Stimulated activated CD4-positive, alpha-beta T cell treated with anti-CD3 and anti-CD28 coated beads, Interleukin-4, amount 100 ng/mL, for 1 hour (primary cell): ENCODE results near the gene ASTN1.
A peak's percentile ranks its signal among the peaks of the same experiment; 100 is the strongest.

Source experiments
- DNase-seq: peaks from one replicate; pipeline ENCODE4 v3.0.0-alpha.2; 2020

The ASTN1 gene

DNA sequence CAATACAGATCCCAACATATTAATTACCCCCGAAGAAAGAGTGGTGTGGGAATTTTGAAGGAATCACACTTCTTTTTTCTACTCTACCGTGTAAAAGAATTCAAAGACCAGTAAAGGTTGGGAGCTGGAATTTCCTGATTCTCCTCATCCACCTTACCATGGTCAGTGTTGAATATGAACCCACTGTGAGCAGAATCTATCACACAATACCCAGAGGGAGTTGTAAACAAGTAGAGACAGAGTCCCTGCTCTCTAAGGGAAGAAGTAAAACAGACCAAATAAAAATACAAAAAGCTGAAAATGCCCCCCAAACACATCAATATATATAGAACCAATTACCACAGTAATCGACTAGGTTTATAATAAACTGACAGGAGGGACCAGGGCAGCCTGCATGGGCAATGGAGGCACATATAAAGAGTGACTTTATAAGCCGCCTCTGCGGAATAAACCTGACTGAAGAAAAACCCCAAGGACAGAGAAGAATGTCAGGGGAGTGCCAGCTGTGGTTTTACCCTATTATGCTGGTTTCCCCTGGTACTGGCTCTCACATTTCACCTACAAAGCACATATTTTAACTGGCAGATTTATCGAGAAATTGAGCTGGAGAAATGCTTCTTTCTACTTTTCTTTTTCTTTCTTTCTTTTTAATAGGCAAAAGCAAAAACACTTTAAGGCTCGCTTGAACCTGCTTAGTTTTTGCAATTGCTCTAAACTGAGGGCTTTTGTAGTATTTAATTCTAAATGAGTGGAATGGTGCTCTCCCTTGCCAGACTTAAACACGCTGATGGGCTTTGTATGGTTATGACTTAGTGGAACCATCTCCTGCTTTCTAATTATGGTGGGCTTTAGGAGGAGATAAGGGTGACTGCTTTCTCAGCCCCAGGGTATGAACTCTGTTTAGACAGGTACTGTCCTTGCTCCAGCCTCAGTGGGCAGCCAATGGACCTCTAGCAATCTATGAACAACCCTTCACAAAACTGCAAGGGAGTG, 244.8 kb downstream of the ASTN1 start:
- no peak for DNase-seq

DNA sequence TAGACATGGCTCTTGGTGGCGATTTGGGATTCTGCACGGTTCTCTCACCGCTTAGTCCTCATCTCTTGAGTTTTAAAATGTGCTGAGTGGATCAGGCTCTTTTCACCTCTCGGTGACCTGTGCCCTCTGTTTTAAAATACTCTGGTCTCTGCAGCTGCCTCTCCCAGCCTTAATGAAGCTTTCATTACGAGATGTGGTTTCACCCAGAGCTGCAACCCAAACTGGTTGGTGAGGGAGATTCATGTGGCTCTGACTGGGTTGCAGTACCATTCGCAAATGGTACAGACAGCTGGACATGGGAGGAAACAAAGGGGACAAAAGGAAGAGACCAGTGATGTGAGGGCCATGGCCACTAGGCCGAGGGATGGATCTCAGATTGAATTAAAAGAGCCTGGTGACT, 258.9 kb downstream of the ASTN1 start:
- no peak for DNase-seq

DNA sequence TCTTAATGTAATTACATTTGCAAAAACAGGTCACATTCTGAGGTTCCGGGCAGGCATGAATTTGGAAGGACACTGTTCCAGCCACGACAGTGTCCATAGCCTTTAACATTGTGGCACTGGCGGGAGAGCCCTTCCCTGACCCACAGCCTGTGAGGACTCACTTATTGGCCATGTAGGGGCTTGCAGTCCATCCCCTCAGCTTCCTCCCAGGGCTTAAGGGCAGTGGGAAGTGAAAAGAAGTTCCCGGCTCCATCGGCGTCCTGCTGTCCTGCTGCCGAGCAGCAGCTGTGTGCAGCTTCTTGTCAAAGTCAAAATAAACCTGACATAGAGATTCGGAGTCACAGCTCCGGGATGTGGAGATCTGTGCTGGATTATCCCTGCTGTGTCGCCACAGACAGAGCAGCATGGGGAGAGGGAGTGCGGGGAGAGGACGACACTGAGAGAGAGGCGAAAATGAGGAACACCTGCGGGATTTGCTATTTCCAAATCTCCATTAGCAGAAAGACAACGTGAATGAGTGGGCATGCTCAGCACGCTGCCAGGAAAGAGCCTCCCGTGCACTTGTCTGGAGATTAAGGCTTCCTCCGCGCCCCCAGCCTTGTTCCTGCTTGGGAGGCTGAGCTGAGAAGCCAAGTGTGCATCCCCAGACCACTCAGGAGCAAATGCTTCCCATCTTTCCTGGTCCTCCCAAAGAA, 260.3 kb downstream of the ASTN1 start:
- DNase-seq: no peak

DNA sequence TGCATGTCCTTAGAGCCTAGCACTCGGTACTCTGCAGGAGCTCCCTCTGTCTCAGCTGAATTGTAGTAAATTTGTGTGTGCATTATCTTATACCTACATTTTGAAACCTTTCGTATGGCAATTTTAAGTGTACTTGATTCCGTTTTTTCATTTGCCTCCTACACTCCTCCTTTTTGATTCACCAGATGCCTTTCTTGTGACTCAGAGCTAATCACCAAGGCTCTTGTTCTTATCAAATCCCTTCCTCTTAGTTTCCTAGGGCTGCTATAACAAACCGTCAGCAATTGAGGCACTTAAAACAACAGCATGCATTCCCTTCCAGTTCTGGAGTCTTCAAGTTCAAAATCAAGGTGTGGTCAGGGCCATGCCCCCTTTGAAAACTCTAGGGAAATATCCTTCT, 261.0 kb downstream of the ASTN1 start:
- no peak for DNase-seq

DNA sequence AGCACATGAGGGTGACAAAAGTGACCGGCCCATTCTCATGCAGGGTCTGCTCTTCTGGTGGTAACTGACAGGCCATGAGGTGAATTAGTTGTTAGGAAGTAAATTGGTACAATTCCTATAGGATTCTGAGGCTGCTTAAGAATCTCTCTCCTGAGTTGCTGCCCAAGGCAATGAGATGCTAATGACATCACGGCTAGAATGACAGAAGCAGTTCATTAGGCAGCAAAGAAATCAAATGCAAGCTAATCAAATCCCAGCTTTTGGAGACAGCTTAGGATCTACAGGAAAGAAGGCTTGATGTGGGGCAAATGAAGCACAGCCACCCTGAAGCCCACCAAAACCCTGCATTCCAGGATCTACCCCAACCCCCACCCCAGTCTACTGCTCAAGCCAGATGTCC, 265.2 kb downstream of the ASTN1 start:
- no peak for DNase-seq

DNA sequence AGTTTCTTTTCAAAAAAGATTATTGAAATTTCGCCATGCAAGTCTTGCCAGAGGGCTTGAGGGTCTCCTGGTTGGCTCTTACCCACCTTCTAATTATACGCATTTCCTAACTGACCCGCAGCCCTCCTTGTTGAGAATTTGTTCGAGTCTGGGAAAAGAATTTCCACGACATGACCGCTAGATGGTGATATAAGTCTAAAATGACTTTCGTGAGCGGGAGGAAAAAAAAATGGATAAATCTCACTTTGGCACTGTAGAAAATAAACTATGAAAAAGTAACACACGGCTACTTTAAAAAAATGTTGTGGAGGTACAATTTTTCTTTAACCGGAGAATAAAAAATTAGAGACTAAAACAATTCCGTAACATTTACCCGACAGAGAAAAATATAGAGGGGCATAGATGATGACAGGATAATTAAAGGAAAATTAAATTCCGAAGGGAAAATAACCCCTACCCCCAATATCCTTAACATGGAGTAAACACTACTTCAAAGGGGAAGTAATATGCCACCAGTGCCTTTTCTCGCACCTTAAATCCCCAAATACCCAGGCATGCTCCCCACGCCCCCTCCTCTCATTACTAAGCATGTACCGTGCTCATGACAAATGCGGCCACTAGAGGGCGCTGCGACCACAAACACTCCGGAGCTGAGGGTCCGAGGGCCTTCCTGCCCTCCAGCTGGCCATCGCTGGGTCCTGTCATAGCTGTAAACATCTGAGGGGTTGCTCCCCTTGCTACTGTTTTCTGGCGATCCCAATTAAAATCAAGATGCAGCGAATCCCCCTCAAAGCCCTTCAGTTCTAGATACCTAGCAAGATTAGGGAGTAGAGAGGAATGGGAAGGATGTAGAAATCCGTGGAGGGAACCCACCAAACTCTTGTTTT, 266.9 kb downstream of the ASTN1 start:
- DNase-seq: peak; percentile 23

DNA sequence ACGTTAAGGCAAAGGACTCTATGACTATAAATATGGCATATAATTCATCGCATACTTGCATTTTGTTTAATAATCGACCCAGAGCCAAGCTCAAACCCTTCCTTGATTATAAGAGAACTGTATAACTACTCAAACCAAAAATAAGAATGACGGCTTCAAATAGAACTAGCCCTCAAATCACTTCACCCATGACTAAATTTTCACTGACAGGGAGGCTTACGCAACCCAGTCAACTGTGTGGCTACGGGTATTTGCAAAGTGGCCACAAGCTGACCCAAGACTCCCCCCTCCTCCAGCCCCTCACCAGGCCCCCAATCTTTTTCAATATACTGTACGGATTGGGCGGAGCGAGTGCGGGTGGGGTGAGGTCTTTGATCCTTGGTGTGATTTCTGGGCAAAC, 268.3 kb downstream of the ASTN1 start:
- no peak for DNase-seq

DNA sequence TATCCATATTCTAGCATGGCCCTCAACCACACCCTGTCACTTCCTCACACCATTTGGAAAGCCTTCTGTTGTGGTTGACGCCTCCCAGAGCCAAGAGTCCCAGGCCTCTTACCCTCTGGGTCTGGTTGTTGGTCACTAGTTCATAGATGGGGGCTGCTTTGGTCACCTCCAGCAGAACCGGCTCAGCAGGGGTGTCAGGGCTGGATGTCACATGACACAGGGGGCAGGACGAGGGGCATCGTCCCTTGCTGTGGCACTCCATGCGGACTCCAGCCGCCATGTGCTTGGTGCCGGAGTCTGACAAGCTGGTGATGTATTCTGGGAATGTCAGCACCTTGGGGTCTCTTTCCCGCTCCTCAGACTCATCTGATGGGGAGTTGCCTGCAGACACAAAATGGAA, 270.1 kb downstream of the ASTN1 start:
- DNase-seq: no peak

DNA sequence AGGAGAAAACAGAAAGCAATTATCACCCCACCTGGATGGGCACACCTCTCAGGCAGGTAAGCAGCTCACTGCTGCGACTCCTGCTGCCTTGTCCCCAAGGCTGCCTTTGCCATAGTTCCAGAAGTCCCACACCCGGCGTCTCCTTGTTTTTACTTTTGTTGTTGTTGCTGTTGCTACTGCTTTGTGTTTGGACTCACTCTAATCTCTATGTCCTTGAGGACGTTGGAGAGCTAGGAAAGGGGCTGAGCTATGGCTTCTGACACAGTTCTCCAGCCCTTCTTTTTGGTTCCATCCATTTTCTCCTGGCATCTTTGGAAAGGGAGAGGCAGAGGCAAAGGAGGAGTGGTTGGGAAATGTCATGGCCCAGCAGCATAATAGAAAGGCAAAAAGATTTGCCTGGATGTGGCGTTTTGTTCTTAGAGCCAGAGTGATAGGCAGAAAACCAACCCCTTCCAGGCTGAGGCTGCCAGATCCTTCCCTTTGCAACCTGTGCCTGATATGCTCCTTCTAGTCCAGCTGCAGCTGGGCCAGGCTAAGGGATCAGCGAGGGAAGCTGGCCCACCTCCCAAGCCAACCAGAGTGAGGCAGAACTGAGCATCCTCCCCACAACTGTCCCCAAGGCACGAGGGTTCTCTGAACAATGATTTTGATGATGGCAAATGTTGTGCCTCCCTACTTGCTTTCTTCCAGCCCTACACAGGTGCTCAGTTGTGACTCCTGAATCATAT, 270.7 kb downstream of the ASTN1 start:
- DNase-seq: no peak

DNA sequence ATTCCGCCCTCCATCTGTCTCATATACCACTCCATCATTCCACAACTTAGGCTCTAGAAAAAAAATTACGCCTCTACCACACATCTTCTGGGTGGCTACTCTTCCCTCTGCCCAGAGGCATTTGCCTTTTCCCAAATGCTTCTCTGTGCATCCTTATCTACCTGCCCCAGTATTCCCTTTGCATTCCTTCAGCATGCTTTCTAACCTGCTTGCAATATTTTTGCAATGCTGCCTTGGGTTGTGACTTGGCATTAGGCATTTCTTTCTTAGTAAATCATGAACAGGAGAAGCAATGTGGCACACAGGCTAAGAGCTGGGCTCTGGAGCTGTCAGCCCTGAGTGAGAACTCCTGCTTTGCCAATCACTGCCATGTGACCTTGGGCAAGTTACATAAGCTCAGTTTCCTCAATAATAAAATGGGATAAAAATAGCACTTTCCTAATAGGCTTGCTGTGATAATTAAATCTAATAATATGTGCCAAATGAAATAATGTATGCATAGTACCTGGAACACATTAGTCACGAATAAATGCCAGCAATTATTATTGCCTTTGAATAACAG, 276.0 kb downstream of the ASTN1 start:
- no peak for DNase-seq

DNA sequence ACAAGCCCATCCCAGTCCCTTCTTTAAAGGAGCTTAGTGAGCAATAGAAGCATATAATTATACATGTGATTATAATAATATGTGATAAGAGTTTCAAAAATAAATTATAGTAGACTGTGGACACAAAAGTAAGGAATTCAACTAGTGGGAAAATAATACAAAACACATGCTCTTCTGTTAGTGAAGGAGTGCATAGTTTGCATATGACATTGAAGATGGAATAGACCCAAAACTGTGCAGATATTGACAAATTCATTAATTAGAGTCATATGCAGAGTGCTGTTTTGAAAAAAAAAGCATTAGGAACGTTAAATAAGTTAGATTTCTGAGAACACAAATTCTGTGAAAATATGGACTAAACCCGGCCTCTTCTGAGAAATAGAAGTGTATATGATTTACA, 278.8 kb downstream of the ASTN1 start:
- DNase-seq: no peak

DNA sequence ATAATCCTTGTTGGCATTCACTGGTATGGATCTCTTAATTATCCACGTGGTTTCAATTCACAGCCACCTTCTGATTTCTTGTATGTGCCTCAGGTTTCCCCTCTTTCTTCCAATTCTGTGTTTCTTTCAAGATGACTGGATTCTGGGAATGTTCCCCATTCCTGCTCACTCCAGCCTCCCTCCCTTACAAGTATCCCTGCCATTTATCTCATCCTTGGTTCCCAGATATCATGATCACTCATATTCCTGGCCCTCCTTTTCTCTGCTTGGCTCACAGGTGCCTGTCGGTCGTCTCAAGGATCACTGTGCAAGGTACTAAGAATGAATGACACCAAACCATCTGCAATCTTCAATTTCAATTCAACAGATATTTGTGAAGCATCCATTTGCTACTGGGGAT, 279.2 kb downstream of the ASTN1 start:
- DNase-seq: no peak

DNA sequence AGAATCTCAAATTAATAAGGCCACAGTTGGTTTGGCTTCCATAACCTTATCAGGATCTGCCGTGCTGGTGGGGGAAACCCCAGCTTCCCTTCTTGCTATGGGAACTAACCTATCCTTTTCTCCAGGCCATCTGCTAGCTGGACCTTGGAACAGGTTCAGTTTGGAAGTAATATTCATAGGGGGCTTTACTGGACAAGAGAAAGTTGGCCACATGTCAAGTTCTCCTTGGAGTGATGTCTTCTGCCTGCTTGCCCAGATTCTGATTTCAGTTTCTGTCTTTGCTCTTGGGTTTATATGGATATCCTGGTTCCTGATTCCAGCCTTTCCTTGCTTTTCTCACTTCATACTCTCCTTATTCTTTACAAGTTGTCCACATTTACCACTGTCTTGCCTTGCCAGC, 279.6 kb downstream of the ASTN1 start:
- no peak for DNase-seq

DNA sequence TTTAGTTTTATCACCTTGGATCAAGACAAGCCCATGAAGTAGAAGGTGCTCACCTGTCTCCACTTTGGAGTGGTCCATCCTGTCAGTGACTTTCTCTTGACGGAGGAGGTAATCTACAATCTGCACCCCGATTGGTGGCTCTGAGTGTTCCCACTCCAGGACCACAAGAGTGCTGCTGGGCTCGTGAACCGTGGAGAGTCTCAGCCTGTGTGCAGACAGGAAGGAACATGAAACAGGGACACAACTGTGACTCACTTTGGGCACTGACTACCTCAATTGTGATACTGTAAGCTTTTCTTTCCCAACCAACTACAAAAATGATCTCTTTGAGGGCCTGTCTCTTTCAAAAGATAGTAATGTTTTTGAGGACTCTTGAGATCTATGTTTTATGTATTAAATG, 280.2 kb downstream of the ASTN1 start:
- DNase-seq: no peak

DNA sequence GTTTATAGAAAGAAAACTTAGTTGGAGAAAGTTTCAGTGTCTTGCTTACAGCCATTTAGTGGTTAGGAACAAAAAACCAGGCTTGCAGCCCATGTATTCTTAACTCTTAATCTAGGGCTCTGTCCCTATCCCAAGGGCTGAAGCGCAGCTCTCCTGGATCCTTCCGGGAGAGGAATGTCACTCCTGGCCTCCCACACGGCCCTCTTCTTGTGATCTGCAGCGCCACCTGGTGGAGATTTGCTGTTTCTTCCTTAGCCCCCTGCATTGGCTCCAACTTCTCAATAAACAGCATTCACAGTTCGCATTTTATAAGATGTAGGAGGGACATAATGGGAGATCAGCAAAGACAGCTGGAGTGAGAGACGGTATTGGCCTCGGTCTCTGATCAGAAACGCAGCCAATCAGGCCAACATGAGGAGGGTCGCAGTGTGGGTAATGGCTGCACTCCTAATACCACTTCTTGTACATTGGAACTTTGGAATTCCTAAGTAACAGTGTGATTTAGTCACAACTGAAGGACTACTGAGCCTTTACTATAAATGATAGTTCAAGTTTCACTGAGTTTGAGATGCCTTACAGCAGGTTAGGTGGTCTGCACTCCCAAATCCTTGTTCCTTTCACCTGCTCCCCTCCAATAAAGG, 283.4 kb downstream of the ASTN1 start:
- peak; percentile 23 for DNase-seq

DNA sequence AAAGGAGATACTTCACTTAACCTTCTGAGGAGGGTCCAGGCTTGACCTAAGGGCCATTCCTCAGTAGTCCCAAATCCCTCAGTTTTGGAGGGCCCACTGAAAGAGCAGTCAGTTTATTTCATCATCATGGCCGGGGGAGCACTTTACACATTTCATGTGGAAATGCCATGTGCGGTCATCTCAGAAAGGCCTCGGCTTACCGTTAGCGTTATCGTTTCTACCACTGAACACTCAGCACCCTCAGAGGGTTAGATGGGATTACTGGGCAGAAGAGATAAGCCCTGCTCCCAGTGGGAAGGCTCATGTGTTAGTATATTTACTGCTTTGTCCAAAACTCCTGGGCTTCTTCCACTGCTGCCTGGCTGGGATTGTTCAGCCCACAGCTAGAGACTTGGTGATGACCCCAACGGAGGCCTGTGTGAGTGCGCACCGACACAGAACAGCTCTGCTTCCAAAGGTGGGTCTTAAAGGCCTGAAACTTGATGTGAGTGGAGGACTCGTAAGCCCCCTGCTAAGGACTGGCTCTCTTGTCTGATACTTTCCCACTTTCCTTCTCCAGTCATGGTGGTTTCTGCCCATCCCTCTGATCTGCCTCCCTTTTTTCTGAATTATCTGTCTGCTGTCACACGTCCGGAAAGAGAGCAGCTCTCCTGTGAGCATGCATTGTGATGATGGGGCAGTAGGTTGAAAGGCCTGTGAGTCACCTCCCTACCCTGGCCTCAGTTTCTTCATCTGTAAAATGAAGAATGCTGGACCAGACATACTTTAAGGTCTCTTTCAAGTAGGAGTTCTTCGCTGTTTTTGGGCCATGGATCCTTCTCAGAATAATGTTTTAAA, 284.5 kb downstream of the ASTN1 start:
- no peak for DNase-seq

DNA sequence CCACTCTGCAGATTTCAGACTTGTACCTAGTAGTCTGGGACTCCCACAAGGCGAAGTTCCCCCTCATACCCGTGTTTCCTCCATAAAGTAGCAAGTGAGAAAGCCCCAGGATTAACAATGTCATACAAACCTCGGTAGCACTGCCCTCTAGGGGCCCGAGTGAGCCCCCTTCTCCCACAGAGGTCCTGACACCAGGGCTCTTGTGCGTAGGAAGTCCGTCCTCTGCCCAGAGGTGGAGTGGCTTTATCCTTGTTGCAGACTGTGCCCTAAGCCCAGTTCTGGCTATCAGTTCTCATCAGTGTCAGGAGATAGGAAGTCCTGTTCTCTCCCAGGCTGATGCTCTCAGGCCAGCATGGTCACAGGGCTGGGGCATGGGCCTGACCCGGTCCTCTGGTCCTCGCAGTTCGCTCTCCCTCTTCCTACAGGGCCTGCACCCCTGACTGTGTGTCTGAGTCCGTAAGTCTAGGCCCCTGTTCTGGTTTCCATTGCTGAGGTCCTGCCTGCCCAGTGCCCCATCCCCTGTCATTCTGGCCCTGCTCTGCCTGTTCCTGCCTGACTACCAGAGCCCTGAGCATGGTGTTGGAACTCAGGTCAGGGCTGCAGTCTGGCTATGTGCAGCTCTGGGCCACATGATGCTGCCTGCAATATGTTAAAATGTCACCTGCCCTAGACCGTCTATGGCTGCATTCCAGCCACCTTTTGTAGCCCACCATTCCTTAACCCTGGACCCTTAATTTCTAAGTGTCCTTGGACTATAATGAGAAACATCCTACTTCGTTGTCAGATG, 285.6 kb downstream of the ASTN1 start:
- DNase-seq: no peak

DNA sequence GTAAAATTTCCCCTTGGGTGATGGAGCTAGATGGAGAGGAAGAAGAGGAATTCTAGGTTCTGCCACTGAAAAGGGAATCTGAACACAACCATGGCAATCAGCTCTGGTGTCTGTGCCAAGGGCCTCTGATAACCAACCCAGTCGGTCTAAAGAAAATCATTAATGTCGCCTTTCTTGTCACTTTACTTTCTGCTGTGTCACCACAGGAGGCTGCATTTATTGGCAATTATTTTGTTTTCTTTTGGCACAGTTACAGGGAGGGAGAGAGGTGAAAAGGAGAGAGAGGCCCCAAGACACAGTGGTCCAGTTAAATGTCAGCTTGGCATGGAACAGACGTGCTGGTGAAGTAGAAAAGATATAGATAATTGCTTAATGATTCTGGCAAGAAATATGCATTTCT, 287.0 kb downstream of the ASTN1 start:
- no peak for DNase-seq

DNA sequence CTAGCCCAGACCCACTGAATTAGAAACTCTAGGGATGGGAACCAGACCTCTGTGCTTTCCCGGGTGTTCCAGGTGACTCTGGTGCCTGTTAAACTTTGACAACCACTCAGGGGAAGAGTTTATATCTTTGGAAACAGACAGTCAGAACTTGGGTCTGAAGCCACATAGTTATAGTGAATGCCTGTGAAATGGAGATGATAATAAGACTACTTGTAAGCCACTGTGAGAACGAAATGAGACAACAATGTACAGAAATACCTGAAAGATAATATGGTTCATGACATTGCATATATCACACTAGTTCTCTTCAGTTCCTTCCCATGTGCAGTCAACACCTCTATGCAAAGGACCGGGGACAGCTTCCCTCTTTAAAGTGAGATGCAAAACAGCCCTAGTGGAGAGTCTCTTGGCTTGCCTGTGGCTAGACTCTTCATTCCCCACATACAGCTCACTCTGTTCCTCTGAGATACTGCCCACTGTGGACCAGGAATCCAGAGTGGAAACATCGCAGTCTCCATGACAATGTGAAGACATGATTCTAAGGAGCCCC, 287.5 kb downstream of the ASTN1 start:
- DNase-seq: no peak

DNA sequence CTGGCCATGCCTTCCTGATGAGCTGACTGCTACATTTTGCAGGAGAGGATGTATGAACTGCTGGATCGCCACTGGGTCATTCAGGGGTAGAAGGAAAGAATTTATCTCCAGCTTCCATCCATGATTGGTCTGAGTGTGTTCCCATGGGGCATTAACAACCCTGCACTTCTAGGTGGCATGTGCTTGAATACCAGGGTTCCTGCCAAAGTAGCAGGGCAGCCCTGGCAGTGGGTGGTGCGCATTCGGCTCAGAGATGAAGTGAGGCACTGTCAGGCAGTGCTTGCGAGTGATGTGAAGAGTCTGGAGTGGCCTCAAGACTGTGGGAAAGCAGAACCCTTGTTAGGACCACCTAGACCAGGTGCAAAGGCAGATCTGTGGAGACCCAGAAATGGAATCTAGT, 294.9 kb downstream of the ASTN1 start:
- DNase-seq: no peak
